HEK293 (cell line): ENCODE results near the gene CHD8.

Experiments used
- EGR2 ChIP-seq: fragments of 450-650 bp; formaldehyde crosslinking; IDR thresholded peaks from 2 replicates; pipeline ENCODE4 v1.5.1; 2016; ENCODE audit warnings: low read depth, missing biosample characterization, missing genetic modification characterization
- INSM2 ChIP-seq: fragments of 450-650 bp; formaldehyde crosslinking; IDR thresholded peaks from 2 replicates; pipeline ENCODE4 v1.5.1; 2016; ENCODE audit warnings: missing biosample characterization, missing genetic modification characterization
- KLF8 ChIP-seq: fragments of 450-650 bp; formaldehyde crosslinking; IDR thresholded peaks from 2 replicates; pipeline ENCODE4 v1.5.1; 2016; ENCODE audit warnings: missing biosample characterization, missing genetic modification characterization
- KLF9 ChIP-seq: fragments of 450-650 bp; formaldehyde crosslinking; IDR thresholded peaks from 2 replicates; pipeline ENCODE4 v1.5.1; 2016; ENCODE audit warnings: missing biosample characterization, missing genetic modification characterization, low read depth
- SP2 ChIP-seq: fragments of 450-650 bp; formaldehyde crosslinking; IDR thresholded peaks from 2 replicates; pipeline ENCODE4 v1.5.1; 2016; ENCODE audit warnings: missing biosample characterization, missing genetic modification characterization
- SP3 ChIP-seq: fragments of 450-650 bp; formaldehyde crosslinking; IDR thresholded peaks from 2 replicates; pipeline ENCODE4 v1.5.1; 2016; ENCODE audit warnings: missing biosample characterization, missing genetic modification characterization
- SP7 ChIP-seq: fragments of 450-650 bp; formaldehyde crosslinking; IDR thresholded peaks from 2 replicates; pipeline ENCODE4 v1.5.1; 2016; ENCODE audit warnings: missing biosample characterization, missing genetic modification characterization
- ZBTB20 ChIP-seq: fragments of 450-650 bp; formaldehyde crosslinking; IDR thresholded peaks from 2 replicates; pipeline ENCODE4 v1.5.1; 2016; ENCODE audit warnings: missing biosample characterization, missing genetic modification characterization
- ZBTB21 ChIP-seq: fragments of 450-650 bp; formaldehyde crosslinking; IDR thresholded peaks from 2 replicates; pipeline ENCODE4 v1.5.1; 2017; ENCODE audit warnings: missing biosample characterization, missing genetic modification characterization
- ZBTB26 ChIP-seq: fragments of 450-650 bp; formaldehyde crosslinking; optimal IDR thresholded peaks from 2 replicates; pipeline ENCODE3; 2016; ENCODE audit warnings: missing biosample characterization, mild to moderate bottlenecking, missing genetic modification characterization
- ZBTB44 ChIP-seq: fragments of 450-650 bp; IDR thresholded peaks from 2 replicates; pipeline ENCODE4 v1.5.1; 2018; ENCODE audit warnings: missing biosample characterization, mild to moderate bottlenecking, missing genetic modification characterization
- ZFHX2 ChIP-seq: fragments of 450-650 bp; formaldehyde crosslinking; conservative IDR thresholded peaks from 2 replicates; pipeline ENCODE4 v1.5.1; 2016; ENCODE audit warnings: missing biosample characterization, missing genetic modification characterization
- ZNF133 ChIP-seq: fragments of 450-650 bp; formaldehyde crosslinking; IDR thresholded peaks from 2 replicates; pipeline ENCODE4 v1.5.1; 2016; ENCODE audit warnings: missing biosample characterization, missing genetic modification characterization
- ZNF24 ChIP-seq: fragments of 450-650 bp; formaldehyde crosslinking; IDR thresholded peaks from 2 replicates; pipeline ENCODE4 v1.5.1; 2016; ENCODE audit warnings: missing biosample characterization, missing genetic modification characterization
- ZNF266 ChIP-seq: fragments of 450-650 bp; formaldehyde crosslinking; IDR thresholded peaks from 2 replicates; pipeline ENCODE4 v1.5.1; 2016; ENCODE audit warnings: missing biosample characterization, missing genetic modification characterization, low read depth
- ZNF280D ChIP-seq: fragments of 450-650 bp; formaldehyde crosslinking; IDR thresholded peaks from 2 replicates; pipeline ENCODE4 v1.5.1; 2016; ENCODE audit warnings: missing biosample characterization, missing genetic modification characterization
- ZNF311 ChIP-seq: fragments of 450-650 bp; formaldehyde crosslinking; IDR thresholded peaks from 2 replicates; pipeline ENCODE4 v1.5.1; 2017; ENCODE audit warnings: missing biosample characterization, missing genetic modification characterization, borderline replicate concordance
- ZNF324 ChIP-seq: fragments of 450-650 bp; formaldehyde crosslinking; IDR thresholded peaks from 2 replicates; pipeline ENCODE4 v1.5.1; 2016; ENCODE audit warnings: missing biosample characterization, missing genetic modification characterization
- ZNF335 ChIP-seq: fragments of 450-650 bp; formaldehyde crosslinking; conservative IDR thresholded peaks from 2 replicates; pipeline ENCODE4 v1.5.1; 2016; ENCODE audit warnings: missing biosample characterization, missing genetic modification characterization
- ZNF426 ChIP-seq: fragments of 450-650 bp; formaldehyde crosslinking; IDR thresholded peaks from 2 replicates; pipeline ENCODE4 v1.5.1; 2017; ENCODE audit warnings: missing biosample characterization, missing genetic modification characterization, mild to moderate bottlenecking, inconsistent platforms, moderate library complexity
- ZNF600 ChIP-seq: fragments of 450-650 bp; formaldehyde crosslinking; IDR thresholded peaks from 2 replicates; pipeline ENCODE4 v1.5.1; 2016; ENCODE audit warnings: missing biosample characterization, missing genetic modification characterization
- ZNF692 ChIP-seq: fragments of 450-650 bp; formaldehyde crosslinking; IDR thresholded peaks from 2 replicates; pipeline ENCODE4 v1.5.1; 2016; ENCODE audit warnings: missing biosample characterization, missing genetic modification characterization
- ZXDB ChIP-seq: fragments of 450-650 bp; formaldehyde crosslinking; IDR thresholded peaks from 2 replicates; pipeline ENCODE4 v1.5.1; 2016; ENCODE audit warnings: missing biosample characterization, missing genetic modification characterization
- TF ChIP-seq, protein P1 (sequence below): fragments of 450-650 bp; formaldehyde crosslinking; conservative IDR thresholded peaks from 2 replicates; pipeline ENCODE4 v1.5.1; 2016; ENCODE audit warnings: low read depth, missing biosample characterization, missing genetic modification characterization
- TF ChIP-seq, protein P2 (sequence below): fragments of 450-650 bp; formaldehyde crosslinking; IDR thresholded peaks from 2 replicates; pipeline ENCODE4 v1.5.1; 2016; ENCODE audit warnings: missing biosample characterization, missing genetic modification characterization

Gene CHD8

DNA sequence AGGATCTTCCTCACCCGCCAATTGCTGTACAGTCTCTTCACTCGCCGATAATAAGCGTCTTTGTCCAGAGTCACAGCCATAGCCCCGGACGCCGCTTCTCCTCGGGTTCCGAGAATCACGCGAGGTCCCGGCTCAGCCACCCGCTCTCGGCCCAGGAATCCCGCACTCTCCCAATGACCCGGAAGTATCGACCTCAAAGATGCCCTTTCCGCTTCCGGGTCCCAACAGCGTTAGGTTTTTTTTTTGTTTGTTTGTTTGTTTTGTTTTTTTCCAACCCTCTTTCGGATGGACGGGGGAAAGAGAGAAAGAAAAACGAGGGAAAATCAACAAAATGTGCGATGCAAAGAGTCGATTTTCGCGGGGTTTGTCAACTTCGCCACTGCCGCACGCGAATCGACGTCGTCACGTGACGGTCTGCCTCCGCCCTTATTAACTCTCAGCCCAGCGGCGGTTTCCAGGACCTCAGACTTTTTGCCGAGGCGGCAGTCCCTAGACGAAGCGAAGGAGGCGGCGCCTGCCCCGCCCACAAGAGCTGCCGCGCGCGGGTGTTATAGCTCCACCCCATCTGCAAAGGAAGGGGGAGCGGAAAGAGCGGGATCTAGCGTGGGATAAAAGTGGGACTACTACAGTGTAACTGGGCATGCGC is 72.0 kb downstream of the CHD8 start, which contains the start of gene SUPT16H (continued):
- TF ChIP-seq, protein P1, sequence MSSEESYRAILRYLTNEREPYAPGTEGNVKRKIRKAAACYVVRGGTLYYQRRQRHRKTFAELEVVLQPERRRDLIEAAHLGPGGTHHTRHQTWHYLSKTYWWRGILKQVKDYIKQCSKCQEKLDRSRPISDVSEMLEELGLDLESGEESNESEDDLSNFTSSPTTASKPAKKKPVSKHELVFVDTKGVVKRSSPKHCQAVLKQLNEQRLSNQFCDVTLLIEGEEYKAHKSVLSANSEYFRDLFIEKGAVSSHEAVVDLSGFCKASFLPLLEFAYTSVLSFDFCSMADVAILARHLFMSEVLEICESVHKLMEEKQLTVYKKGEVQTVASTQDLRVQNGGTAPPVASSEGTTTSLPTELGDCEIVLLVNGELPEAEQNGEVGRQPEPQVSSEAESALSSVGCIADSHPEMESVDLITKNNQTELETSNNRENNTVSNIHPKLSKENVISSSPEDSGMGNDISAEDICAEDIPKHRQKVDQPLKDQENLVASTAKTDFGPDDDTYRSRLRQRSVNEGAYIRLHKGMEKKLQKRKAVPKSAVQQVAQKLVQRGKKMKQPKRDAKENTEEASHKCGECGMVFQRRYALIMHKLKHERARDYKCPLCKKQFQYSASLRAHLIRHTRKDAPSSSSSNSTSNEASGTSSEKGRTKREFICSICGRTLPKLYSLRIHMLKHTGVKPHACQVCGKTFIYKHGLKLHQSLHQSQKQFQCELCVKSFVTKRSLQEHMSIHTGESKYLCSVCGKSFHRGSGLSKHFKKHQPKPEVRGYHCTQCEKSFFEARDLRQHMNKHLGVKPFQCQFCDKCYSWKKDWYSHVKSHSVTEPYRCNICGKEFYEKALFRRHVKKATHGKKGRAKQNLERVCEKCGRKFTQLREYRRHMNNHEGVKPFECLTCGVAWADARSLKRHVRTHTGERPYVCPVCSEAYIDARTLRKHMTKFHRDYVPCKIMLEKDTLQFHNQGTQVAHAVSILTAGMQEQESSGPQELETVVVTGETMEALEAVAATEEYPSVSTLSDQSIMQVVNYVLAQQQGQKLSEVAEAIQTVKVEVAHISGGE: peak; percentile 89
- TF ChIP-seq ZBTB20 (tag by site-specific recombination) (peak; percentile 63; the same call in 1 of the 2 replicates), ZNF426 (no peak), ZNF266 (tag by site-specific recombination) (no peak), ZNF24 (peak; percentile 82), ZNF133 (tag by site-specific recombination) (no peak), KLF9 (tag by site-specific recombination) (peak; percentile 93), KLF8 (tag by site-specific recombination) (peak; percentile 91), ZNF324 (tag by site-specific recombination) (peak; percentile 89), SP3 (tag by site-specific recombination) (peak; percentile 89), ZNF335 (tag by site-specific recombination) (peak; percentile 96), INSM2 (tag by site-specific recombination) (peak; percentile 86), ZNF600 (tag by site-specific recombination) (no peak), ZBTB44 (no peak), ZBTB26 (peak; percentile 31), ZXDB (peak; percentile 97), ZBTB21 (tag by site-specific recombination) (peak; percentile 52), SP2 (peak; percentile 80), ZNF692 (tag by site-specific recombination) (peak; percentile 53; the same call in 1 of the 2 replicates), ZFHX2 (tag by site-specific recombination) (peak; percentile 86), ZNF311 (tag by site-specific recombination) (no peak), EGR2 (tag by site-specific recombination) (peak; percentile 91), SP7 (tag by site-specific recombination) (peak; percentile 74), ZNF280D (tag by site-specific recombination) (no peak)
- TF ChIP-seq, protein P2, sequence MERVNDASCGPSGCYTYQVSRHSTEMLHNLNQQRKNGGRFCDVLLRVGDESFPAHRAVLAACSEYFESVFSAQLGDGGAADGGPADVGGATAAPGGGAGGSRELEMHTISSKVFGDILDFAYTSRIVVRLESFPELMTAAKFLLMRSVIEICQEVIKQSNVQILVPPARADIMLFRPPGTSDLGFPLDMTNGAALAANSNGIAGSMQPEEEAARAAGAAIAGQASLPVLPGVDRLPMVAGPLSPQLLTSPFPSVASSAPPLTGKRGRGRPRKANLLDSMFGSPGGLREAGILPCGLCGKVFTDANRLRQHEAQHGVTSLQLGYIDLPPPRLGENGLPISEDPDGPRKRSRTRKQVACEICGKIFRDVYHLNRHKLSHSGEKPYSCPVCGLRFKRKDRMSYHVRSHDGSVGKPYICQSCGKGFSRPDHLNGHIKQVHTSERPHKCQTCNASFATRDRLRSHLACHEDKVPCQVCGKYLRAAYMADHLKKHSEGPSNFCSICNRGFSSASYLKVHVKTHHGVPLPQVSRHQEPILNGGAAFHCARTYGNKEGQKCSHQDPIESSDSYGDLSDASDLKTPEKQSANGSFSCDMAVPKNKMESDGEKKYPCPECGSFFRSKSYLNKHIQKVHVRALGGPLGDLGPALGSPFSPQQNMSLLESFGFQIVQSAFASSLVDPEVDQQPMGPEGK: peak; percentile 55
